ENCODE results near the gene PAQR8. TPM values are rescaled to one million over a fixed set of nuclear protein-coding genes. Genes with fewer than 3 reads are reported as not detected.

Gene PAQR8
- total and polyA plus RNA-seq, 2 of the 13 experiments (the other 11 are each of a cell fraction or from before 2014, with no cell fraction given): 37.7 to 50.7 TPM

DNA sequence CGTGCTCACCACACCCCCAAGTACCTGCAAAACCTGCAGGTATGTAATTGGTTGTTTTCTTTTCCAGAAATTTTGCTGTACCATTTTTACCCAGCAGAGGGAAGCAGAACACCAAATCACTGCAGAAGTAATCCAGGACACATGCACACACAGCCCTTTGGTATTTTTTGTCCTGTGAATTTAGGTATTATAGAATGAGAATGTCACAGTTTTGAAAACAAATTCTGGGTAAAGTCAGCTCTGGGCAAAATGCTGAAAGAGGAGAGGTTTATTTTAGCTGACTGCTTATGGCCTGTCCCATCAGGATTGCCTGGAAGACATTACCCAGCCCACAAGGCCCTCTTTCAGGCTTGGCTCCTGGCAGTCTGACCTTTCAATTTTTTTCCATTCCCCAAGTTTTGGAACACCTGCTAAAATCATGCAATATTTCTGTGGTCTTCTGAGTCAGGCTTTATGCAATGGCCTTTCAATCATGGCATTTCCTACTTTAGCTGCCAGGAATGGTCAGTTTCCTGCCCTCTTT lies 54.7 kb downstream of the PAQR8 start (continued):
- TF ChIP-seq SMC3 (IDR thresholded peaks at IDR 0.05; ENCODE audit: low read length) (peak; percentile 99), MED13 (CRISPR knock-in tag; IDR thresholded peaks at IDR 0.05) (no peak), TRIM24 (CRISPR knock-in tag; IDR thresholded peaks at IDR 0.05) (no peak), BCL3 (CRISPR knock-in tag; IDR thresholded peaks at IDR 0.05) (peak; percentile 44; the same call in 1 of the 2 replicates), ZHX1 (CRISPR knock-in tag; IDR thresholded peaks at IDR 0.05; ENCODE audit: low read depth) (no peak), ELF3 (CRISPR knock-in tag; IDR thresholded peaks at IDR 0.05) (peak; percentile 63), ZBTB7A (CRISPR knock-in tag; IDR thresholded peaks at IDR 0.05) (no peak)

- H3K4me2 ChIP-seq (ENCODE audit: low read depth, low read length): no peak overlapping the region
- WGBS (ENCODE audit: low lambda C conversion rate): 82% methylated on average over 5 of the region's 5 CpGs
- POLR2A ChIA-PET: interaction anchor here (0.9 to 4.0 kb wide), 5 partner anchors 158 to 181 kb away, joined by 3 to 16 read pairs (median 4); partner anchors contain the start of gene TRAM2
- H3K4me3 ChIP-seq (replicated peaks in 1 of 3; ENCODE audit: insufficient read depth in 1 of 3, low read depth in 2 of 3, low read length in 3 of 3): no peak overlapping the region
- peaks cover 0 to 4% of the 10 kb centered on the region in 2 experiments; a peak in 1 of 5 replicates for H3K27me3 ChIP-seq (ENCODE audit: control insufficient read depth in 1 of 2, insufficient read depth in 2 of 2, low read length in 2 of 2)
- H4K20me1 ChIP-seq (ENCODE audit: insufficient read depth, low read length): no peaks in the 10 kb centered on the region
- no peak overlapping the region for H2AFZ ChIP-seq (ENCODE audit: low read length)
- H3K9me3 ChIP-seq (ENCODE audit: low read length): no peaks in the 10 kb centered on the region
- FAIRE-seq (no peak), ATAC-seq (no peak), DNase-seq (ENCODE audit: low spot score) (peak; percentile 48)
- intact Hi-C loops (cut with micrococcal nuclease; ENCODE audit: unreplicated experiment): no loop called here
- in situ Hi-C loops (cut with HindIII; ENCODE audit: extremely low pct_ligation_motif_present, low pct_unique_long_range_greater_than_20kb): loop anchor here (5.0 kb wide), 2 partner anchors 180 to 245 kb away; no protein-coding TSS in a partner anchor
- H3K27ac ChIP-seq (ENCODE audit: extremely low read length, insufficient read depth, low read length): peak overlapping the region; percentile 27
- peaks cover 57% of the 10 kb centered on the region for H3K4me1 ChIP-seq (ENCODE audit: insufficient read depth, low read length)
- no peaks in the 10 kb centered on the region for H3K36me3 ChIP-seq (replicated peaks in 1 of 2; ENCODE audit: control insufficient read depth in 1 of 2, insufficient read depth in 2 of 2, low read length in 2 of 2)
- H3K79me2 ChIP-seq (ENCODE audit: insufficient read depth, low read length): peaks cover 4% of the 10 kb centered on the region
- H3K9ac ChIP-seq (ENCODE audit: insufficient read depth, low read depth, low read length): no peak overlapping the region
- BruUV-seq (replicated peaks): no TSS peak
- CTCF ChIA-PET (ENCODE audit: low intra/inter-chr PET ratio, low total read pairs): interaction anchor here (5.5 kb wide), 1 partner anchor 246 kb away, joined by 79 read pairs; no protein-coding TSS in a partner anchor
- TF ChIP-seq, protein P1, sequence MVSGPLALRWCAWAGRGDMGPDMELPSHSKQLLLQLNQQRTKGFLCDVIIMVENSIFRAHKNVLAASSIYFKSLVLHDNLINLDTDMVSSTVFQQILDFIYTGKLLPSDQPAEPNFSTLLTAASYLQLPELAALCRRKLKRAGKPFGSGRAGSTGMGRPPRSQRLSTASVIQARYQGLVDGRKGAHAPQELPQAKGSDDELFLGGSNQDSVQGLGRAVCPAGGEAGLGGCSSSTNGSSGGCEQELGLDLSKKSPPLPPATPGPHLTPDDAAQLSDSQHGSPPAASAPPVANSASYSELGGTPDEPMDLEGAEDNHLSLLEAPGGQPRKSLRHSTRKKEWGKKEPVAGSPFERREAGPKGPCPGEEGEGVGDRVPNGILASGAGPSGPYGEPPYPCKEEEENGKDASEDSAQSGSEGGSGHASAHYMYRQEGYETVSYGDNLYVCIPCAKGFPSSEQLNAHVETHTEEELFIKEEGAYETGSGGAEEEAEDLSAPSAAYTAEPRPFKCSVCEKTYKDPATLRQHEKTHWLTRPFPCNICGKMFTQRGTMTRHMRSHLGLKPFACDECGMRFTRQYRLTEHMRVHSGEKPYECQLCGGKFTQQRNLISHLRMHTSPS (CRISPR knock-in tag; IDR thresholded peaks at IDR 0.05; ENCODE audit: low read depth): no peak
- TF ChIP-seq, protein P2, sequence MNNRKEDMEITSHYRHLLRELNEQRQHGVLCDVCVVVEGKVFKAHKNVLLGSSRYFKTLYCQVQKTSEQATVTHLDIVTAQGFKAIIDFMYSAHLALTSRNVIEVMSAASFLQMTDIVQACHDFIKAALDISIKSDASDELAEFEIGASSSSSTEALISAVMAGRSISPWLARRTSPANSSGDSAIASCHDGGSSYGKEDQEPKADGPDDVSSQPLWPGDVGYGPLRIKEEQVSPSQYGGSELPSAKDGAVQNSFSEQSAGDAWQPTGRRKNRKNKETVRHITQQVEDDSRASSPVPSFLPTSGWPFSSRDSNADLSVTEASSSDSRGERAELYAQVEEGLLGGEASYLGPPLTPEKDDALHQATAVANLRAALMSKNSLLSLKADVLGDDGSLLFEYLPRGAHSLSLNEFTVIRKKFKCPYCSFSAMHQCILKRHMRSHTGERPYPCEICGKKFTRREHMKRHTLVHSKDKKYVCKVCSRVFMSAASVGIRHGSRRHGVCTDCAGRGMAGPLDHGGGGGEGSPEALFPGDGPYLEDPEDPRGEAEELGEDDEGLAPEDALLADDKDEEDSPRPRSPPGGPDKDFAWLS (CRISPR knock-in tag; IDR thresholded peaks at IDR 0.05; ENCODE audit: borderline replicate concordance): no peak
- TF ChIP-seq SP5 (CRISPR knock-in tag; IDR thresholded peaks at IDR 0.05; ENCODE audit: borderline replicate concordance, low read depth): no peak
- TF ChIP-seq MAFF (IDR thresholded peaks at IDR 0.05; ENCODE audit: low read depth, low read length): peak; percentile 69
- TF ChIP-seq, protein P3, sequence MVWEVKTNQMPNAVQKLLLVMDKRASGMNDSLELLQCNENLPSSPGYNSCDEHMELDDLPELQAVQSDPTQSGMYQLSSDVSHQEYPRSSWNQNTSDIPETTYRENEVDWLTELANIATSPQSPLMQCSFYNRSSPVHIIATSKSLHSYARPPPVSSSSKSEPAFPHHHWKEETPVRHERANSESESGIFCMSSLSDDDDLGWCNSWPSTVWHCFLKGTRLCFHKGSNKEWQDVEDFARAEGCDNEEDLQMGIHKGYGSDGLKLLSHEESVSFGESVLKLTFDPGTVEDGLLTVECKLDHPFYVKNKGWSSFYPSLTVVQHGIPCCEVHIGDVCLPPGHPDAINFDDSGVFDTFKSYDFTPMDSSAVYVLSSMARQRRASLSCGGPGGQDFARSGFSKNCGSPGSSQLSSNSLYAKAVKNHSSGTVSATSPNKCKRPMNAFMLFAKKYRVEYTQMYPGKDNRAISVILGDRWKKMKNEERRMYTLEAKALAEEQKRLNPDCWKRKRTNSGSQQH (CRISPR knock-in tag; IDR thresholded peaks at IDR 0.05; ENCODE audit: low read depth): no peak
- TF ChIP-seq HNF4G (IDR thresholded peaks at IDR 0.05; ENCODE audit: borderline replicate concordance, low read depth, low read length): no peak
- TF ChIP-seq HNF4G (CRISPR knock-in tag; IDR thresholded peaks at IDR 0.05; ENCODE audit: borderline replicate concordance, low read depth): no peak
Measured at GRCh38 chr6:52417675-52418111, 55.7 kb downstream of the PAQR8 start.
